Forelimb muscle (tissue), 1 donor: Measurements from ENCODE around the gene CREM. TPM values are rescaled to one million over a fixed set of nuclear protein-coding genes. Genes with fewer than 3 reads are reported as not detected.

Source experiments
- DNase-seq: peaks from one replicate; pipeline ENCODE4 v3.0.0-alpha.2; 2013; ENCODE audit warnings: low read depth
- polyA plus RNA-seq: library from polyadenylated mRNA; unstranded; fragments of 120-200 nt; gene quantifications from one replicate; pipeline ENCODE4 v1.2.1, GENCODE V29; 2013; ENCODE audit not compliant: insufficient read length

Gene CREM
- polyA plus RNA-seq, 1 donor = 49.3 TPM

DNA sequence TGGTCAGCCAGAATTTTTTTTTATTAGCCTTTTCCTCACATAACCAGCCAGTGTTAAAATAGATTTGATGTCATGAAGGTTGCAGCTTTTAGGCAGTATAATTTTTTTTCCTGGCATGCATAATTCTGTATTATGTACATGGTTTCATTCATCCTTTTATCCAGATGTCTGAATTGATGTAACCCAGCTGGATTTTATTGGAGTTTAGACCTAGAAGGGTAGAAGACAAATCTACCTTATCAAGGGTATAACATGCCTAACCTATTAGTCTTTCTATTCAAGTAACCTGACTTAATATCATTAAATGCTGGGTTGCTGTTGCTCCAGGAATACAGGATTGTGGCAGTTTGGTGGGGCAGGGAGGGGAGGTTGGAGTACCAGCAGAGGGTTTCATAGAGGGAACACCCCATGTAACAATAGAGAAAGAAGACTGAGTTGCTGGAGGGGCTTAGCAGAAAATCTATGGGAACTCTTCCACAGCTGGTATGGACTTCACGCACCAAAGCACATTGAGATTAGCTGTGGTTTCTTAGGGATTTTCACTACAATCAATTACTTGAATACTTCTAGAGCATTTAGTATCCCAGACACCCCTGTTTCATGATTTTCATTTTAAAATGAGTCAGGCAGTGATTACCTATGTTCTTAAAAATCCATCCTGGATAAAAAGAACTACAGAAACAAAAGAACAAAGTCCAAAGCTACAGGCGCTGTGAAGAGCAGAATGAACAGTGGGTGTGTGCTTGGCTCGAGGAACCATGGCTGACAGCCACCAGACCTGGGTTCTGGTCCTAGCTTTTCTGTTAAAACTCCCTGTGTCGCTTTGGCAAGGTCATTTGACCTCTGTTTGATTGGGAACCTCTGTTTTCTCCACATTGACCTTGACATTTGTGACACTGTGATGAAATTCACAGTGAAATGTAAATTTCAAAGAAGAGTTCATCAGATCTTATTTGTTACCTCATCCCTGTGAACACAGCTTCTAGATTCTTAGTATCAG lies 93.5 kb downstream of the CREM start:
- no peak for DNase-seq

DNA sequence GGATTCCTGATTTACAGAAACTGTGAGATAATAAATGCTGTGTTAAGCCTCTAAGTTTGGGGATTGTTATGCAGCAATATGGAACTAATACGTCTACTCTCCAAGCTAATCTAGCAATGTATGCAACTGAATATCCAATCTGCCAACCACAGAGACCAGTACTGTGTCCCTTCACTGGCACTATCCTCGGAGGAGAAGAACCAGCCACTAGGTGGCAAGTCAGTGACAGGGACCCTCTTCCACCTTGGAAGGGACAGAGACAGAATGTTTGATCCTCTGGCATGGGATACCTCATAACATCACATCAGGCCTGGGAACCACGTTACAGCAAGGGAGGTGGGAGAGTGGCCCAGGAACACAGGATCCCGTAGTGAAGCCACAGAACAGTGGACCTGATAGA lies 96.4 kb downstream of the CREM start:
- no peak for DNase-seq

DNA sequence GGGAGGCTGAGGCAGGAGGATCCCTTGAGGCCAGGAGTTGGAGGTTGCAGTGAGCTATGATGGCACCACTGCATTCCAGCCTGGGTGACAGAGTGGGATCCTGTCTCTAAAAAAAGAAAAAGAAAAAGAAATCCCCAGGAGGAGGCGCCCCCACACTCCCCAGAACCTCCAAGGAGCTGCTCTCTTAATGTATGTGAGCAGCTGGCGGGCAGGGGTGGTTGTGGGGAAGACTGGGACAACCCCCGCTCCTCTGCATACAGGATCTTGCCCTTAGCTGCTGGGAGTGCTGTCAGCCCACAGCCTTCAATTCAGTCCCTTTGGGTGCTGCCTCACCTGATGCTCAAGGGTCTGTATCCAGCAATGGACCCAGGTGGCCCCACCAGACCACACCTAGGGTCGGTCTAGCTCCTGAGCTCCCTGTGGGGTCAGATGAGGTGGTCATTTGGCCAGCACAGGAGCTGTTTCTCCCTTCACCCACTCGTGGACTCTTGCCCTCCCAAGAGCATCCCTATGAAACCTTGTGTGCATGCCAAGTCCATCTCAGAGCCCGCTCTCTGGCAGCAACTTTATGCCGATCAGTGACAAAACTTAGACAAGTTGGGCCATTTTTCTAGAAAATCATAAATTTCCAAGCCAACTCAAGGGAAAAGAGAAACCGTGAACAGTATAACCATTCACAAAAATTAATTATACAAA lies 97.5 kb downstream of the CREM start:
- no peak for DNase-seq

DNA sequence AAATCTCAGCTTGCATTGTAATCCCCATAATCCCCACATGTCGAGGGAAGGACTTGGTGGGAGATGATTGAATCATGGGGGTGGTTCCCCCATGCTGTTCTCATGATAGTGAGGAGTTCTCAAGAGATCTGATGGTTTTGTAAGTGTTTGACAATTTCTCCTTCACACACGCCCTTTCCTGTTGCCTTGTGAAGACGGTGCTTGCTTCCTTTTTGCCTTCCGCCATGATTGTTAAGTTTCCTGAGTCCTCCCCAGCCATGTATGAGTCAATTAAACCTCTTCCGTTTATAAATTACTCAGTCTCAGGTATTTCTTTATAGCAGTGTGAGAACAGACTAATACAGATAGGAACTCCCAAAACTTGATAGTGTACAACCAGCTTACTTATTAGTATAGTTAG lies 98.6 kb downstream of the CREM start:
- no peak for DNase-seq

DNA sequence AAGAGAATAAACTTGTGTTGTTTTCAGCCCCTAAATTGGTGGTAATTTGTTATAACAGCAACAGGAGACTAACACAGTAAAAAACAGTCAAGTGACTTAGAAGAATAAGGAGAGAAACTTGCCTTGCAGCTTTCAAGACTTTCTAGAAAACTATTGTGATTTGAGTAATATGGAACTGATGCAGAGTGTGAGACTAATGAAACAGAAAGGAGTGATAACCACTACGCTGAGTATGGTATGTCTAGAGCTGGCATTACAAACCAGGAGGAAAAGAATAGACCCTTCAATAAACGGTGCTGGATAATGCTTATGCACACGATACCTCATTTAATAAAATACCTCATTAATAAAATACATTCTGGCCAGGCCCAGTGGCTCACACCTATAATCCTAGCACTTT lies 99.9 kb downstream of the CREM start:
- DNase-seq = no peak

DNA sequence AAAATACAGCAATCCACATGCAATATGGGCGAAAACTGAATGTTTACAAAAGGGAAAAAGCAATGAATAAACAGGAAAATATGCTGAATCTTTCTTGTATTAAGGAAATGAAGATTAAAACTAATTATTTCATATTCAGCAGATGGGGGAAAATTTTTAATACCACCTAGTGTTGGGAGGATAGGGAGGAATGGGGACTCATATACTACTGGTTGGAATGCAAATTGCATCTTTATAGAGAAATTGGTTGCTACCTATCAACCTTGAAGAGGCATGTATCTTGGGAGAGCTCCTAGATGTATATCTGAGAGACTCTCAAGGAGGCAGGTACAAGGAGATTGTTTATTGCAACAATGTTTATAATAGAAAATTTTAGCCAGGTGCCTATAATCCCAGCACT lies 101.4 kb downstream of the CREM start:
- no peak for DNase-seq

DNA sequence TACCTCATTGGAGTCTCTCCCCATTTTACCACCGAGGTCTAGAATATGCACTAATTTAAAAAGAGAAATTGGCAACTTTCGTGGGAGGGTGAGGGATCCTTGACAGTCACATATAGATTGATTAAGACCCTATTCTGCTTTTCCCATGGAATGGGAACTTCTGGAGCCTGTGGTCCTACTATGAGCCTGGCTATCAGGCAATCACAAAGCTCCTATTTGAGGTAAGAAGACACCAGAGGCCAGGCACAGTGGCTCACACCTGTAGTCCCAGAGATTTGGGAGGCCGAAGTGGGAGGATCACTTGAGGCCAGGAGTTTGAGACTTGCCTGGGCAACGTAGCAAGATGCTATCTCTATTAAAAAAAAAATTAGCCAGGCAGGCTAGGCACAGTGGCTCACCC lies 105.0 kb downstream of the CREM start:
- DNase-seq = no peak

DNA sequence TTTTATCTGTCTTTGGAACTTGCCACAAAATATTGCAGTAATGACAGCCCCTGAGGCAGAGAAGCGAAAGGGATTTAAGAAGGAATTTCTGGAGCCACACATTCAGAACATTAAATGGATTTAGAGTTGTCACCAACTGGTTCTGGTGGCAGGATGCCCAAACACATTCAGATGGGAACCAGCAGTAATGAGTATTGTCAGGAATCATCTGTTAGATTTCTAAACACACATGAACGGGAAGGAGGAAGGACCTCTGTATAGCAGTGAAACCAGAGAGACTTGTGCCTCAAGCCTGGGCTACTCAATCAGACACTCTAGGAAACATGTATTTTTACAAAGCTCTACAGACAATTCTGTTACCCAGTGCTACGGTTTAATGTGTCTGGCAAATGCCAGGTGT lies 105.9 kb downstream of the CREM start:
- DNase-seq = no peak

DNA sequence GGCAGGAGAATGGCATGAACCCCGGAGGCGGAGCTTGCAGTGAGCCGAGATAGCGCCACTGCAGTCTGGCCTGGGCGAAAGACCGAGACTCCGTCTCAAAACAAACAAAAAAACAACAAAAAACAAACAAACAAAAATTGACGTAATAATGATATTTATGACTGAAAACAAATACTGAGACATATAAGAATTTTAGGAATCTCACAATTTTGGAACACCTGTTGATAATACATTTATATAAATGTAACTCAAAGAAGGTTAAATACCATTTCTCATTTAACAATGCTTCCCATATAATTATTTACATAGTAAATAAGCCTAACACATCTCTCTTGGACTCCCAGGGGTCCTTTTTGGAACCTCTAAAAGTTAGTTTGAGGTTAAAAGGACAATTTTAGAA lies 107.4 kb downstream of the CREM start:
- no peak for DNase-seq

DNA sequence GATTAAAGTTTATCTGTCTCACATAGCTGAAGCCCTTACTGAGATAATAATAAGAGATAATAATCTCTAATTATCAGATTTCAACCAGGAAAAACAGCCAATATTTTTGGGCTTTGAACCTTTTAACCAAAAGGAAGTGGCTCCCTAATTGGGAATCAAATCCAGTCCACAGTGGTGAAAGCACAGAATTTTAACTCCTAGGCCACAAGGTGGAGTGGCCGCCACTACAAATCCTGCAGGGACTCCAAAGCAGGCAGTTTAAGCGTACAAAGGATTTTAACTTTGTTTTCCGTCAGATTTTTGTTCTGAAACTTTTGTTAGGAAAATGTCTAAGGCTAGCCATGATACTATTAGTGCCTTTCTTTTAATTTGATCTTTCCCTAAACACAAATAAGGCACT lies 110.1 kb downstream of the CREM start:
- no peak for DNase-seq

DNA sequence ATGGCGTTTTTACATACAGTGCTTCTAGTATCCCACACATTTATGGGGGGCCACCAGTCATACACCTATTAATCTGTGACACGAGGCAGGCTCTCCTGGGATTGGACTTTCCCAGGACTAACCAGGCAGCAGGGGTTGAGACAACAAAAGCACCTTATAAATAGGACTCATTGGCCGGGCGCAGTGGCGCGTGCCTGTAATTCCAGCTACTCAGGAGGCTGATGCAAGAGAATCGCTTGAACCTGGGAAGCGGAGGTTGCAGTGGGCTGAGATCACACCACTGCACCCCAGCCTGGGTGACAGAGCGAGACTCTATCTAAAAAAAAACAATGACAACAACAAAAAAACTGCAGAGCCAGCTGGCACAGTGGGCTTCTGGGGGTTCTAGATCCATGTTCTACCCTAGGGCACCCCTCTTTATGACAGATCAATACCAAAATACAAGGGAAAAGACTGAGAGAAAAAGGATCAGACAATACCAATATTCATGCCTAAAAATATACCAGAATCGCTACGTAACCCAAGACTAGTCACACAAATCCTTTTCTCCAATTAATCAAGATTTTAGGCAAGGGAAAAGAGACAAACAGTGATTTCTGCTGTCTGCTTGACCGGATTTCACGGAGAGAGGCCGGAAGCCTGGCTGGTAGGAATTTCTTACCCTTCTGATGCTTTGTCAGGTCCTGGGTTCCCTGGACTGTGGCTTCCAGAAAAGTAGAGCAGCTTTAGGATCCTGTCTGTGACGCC lies 111.3 kb downstream of the CREM start:
- no peak for DNase-seq

DNA sequence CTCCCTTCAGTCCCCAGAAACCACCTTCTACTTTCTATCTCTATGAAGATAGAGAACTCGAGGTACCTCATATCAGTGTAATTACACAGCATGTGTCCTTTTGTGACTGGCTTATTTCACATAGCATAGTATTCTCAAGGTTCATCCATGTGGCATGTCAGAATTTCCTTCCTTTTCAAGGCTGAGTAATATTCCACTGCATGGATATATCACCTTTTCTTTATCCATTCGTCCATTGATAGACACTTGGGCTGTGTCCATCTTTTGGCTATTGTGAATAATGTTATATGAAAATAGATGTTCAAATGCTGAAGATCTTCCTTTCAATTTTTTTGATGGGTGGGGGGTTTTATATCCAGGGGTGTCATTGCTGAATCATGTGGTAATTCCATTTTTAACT lies 117.9 kb downstream of the CREM start:
- DNase-seq = no peak

DNA sequence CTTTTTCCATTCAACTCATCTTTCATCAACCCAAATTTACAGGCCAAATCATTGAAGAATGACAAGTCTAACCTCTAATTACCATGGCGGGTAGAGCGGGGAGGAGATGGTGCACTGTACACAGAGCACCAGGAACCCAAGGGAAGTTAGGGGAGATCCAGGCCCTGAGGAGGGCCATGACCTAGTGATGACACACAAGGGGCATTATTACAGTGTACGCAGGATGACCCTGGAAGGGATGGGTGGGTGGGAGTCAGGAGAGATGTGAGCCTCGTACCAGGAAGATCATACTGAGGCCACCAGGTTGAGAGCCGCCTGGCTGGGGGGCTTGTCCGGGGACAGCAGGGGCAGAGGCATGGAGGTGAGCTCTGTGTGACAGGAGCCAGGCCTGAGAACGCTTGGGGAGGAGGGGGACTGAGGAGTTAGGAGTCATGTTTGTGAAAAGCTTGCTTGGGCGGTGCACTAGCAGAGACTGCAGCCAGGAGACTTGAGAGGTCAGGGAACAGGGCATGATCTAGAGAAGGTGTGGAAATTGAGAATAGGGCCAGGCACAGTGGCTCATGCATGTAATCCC lies 120.2 kb downstream of the CREM start:
- no peak for DNase-seq

DNA sequence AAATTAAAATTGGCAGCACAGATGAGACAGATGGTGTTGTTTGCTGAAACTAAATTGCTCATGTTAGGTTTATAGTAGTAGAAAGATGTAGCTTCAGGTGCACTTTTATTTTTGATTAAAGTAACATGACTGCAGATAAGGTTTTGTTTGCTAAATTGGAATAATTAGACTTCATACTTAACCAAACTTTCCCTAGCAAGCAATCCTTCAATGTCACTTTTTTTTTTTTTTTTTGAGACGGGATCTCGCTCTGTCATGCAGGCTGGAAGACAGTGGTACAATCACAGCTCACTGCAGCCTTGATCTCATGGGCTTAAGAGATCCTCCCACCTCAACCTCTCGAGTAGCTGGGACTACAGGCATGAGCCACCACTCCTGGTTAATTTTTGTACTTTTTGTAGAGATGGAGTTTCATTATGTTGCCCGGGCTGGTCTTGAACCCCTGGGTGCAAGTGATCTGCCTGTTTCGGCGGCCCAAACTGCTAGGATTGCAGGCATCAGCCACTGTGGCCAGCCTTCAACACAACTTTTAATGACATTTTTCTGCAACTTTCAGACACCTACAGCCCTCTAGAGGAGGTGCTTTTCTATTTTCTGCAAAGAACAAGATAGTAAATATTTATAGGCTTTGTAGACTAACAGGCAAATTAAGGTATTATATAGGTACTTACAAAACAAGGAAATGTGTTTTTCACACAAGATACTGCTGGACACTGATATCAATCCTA lies 124.9 kb downstream of the CREM start:
- no peak for DNase-seq

DNA sequence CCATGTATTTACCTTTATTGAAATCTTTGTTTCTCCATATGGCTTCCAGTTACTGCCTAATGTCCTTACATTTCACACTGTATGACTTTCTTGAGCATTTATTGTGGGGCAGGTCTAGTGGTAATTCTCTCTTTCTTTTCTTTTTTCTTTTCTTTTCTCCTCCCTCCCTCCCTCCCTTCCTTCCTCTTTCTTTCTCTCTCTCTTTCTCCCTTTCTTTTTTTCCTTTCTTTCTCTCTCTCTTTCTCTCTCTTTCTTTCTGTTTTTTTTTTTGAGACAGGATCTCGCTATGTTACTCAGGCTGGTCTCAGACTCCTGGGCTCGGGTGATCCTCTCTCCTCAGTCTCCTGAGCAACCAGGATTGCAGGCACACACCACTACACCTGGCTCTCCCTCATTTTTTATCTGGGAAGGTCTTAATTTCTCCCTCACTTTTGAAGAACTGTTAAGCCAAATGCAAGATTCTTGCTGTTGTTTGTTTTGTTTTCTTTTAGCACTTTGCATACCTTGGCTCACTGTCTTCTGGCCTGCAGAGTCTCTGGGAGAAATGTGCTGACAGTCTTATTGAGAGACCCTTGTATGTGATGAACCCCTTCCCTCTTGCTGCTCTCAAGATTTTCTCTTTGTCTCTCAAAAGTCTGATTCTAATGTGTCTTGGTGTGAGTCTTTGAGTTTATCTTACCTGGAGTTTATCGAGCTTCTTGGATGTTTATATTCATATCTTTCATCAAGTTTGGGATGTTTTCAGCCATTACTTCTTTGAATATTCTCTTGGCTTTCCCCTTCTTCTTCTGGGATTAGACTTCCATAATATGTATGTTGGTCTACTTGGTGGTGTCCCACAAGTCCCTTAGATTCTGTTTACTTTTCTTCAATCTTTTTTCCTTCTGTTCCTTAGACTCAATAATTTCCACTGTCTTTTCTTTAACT lies 130.7 kb downstream of the CREM start:
- DNase-seq = no peak

DNA sequence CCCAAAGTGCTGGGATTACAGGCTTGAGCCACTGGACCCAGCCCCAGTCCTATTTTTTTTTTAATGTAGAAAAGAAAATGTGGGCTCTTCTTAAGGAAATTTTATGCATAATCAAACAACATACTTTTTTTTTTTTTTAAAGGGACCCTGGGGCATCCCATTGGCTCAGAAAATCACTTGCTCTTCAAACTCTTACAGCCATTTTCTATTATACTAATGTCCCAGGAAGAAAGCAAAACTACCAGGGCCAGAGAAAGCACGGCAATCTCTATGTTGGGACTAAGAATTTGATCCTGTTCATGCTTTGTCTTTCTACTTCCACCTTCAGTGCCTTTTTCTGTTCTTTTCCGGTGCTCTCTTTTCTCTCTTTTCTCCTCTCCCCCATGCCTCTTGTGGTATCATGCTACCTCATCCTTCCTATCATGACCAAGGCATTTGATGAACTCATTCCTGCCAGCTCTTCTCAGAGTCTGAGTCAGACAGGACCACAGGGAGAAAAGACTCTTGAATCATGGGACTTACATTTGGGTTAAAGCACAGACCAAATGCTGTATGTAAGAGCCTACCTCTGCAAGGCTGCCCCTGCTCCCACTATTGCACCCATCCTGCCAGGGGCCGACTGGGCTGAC lies 133.2 kb downstream of the CREM start:
- DNase-seq = no peak

DNA sequence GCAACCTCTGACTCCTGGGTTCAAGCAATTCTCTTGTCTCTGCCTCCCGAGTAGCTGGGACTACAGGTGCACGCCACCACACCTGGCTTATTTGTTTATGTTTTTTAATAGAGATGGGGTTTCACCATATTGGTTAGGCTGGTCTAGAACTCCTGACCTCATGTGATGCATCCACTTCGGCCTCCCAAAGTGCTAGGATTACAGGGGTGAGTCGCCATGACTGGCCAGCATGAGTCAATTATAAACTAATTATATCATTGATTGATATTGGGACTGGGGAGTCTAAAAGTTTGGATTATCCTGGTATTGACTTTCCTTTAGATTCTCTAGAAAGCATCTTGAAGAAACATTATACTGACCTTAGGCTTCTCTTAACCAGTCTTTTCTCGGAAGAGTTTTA lies 135.8 kb downstream of the CREM start:
- no peak for DNase-seq
